IMR-90 (cell line): ENCODE data around the gene TNFRSF14. TPM values are rescaled to one million over a fixed set of nuclear protein-coding genes. Genes with fewer than 3 reads are reported as not detected.

ENCODE experiments used
- ATAC-seq: fragments of 200-7000 bp; cut with Tn5 transposase; 2 replicates; pipeline ENCODE4 v1.9.1; 2020; ENCODE audit warnings: low read depth, mild to moderate bottlenecking, moderate library complexity
- BruUV-seq: library from RNA; stranded (reverse); fragments of 400-500 nt; replicated peaks from 2 replicates; lab custom pipeline; 2021; lab: Mats Ljungman, UMichigan
- CTCF ChIA-PET: fragments of 300-600 bp; formaldehyde crosslinking; extraction: SDS; loops from one replicate; lab custom pipeline; 2021; ENCODE audit warnings: antibody characterized with exemption; lab: Yijun Ruan, JAX
- POLR2A ChIA-PET: fragments of 300-600 bp; sonication (Branson Sonifier 250); formaldehyde crosslinking; loops from one replicate; lab custom pipeline; 2022; ENCODE audit warnings: antibody characterized with exemption; ENCODE audit not compliant: unreplicated experiment; lab: Charles Lee
- DNase-seq: peaks from one replicate; pipeline ENCODE4 v3.0.0; 2013
- H2AFZ ChIP-seq: replicated peaks from 2 replicates; pipeline ENCODE3; 2013; ENCODE audit warnings: low read length, mild to moderate bottlenecking; ENCODE audit not compliant: poor library complexity
- H2AK5ac ChIP-seq: 2 replicates; pipeline ENCODE4 v1.6.1; 2013; ENCODE audit warnings: low read depth, low read length, inconsistent platforms
- H2AK9ac ChIP-seq: replicated peaks from 2 replicates; pipeline ENCODE3; 2013; ENCODE audit warnings: mild to moderate bottlenecking, low read depth, low read length, moderate library complexity; ENCODE audit not compliant: poor library complexity
- H2BK120ac ChIP-seq: 2 replicates; pipeline ENCODE4 v1.6.1; 2013; ENCODE audit warnings: low read depth, low read length, inconsistent platforms
- H2BK15ac ChIP-seq: 3 replicates; pipeline ENCODE4 v1.6.1; 2013; ENCODE audit warnings: low read depth, low read length, inconsistent platforms
- H2BK20ac ChIP-seq: 2 replicates; pipeline ENCODE4 v1.6.1; 2013; ENCODE audit warnings: low read depth, mild to moderate bottlenecking, inconsistent platforms, low read length, moderate library complexity
- H2BK5ac ChIP-seq: 2 replicates; pipeline ENCODE4 v1.6.1; 2013; ENCODE audit warnings: mild to moderate bottlenecking, low read depth, low read length, inconsistent platforms; ENCODE audit not compliant: poor library complexity, severe bottlenecking
- H3K14ac ChIP-seq: replicated peaks from 2 replicates; pipeline ENCODE4 v1.6.1; 2013; ENCODE audit warnings: low read depth, low read length, inconsistent platforms
- H3K18ac ChIP-seq: 2 replicates; pipeline ENCODE4 v1.6.1; 2013; ENCODE audit warnings: low read depth, low read length, control low read depth
- H3K23ac ChIP-seq: 2 replicates; pipeline ENCODE4 v1.6.1; 2013; ENCODE audit warnings: low read depth, low read length, inconsistent platforms
- H3K27ac ChIP-seq: 2 replicates; pipeline ENCODE4 v1.5.1; 2013; ENCODE audit warnings: mild to moderate bottlenecking, control low read depth, low read length; ENCODE audit not compliant: insufficient read depth
- H3K27me3 ChIP-seq: 2 replicates; pipeline ENCODE4 v1.6.1; 2013; ENCODE audit warnings: low read length; ENCODE audit not compliant: control insufficient read depth, insufficient read depth
- H3K36me3 ChIP-seq: 2 replicates; pipeline ENCODE4 v1.6.1; 2013; ENCODE audit warnings: low read length, mixed read lengths; ENCODE audit not compliant: control insufficient read depth, insufficient read depth
- H3K4ac ChIP-seq: 2 replicates; pipeline ENCODE4 v1.6.1; 2013; ENCODE audit warnings: low read depth, low read length, inconsistent platforms
- H3K4me1 ChIP-seq: 2 replicates; pipeline ENCODE4 v1.6.1; 2013; ENCODE audit warnings: low read length, mixed read lengths; ENCODE audit not compliant: control insufficient read depth, insufficient read depth
- H3K4me2 ChIP-seq: 2 replicates; pipeline ENCODE4 v1.6.1; 2013; ENCODE audit warnings: low read depth, mild to moderate bottlenecking, control low read depth, low read length, moderate library complexity
- H3K4me3 ChIP-seq: 2 replicates; pipeline ENCODE4 v1.5.1; 2013; ENCODE audit warnings: low read depth, mild to moderate bottlenecking, control low read depth, low read length, moderate library complexity; ENCODE audit not compliant: insufficient read depth
- H3K56ac ChIP-seq: 2 replicates; pipeline ENCODE4 v1.6.1; 2013; ENCODE audit warnings: low read length, inconsistent platforms; ENCODE audit not compliant: insufficient read depth; ENCODE audit errors: extremely low read depth
- H3K79me1 ChIP-seq, 2 experiments: 2 replicates each; pipeline ENCODE4 v1.6.1; 2013; ENCODE audit warnings: low read length in 2 of 2, inconsistent platforms in 1 of 2, low read depth in 1 of 2
- H3K9ac ChIP-seq: 2 replicates; pipeline ENCODE4 v1.6.1; 2013; ENCODE audit warnings: low read depth, low read length, control low read depth
- H3K9me1 ChIP-seq: 2 replicates; pipeline ENCODE4 v1.6.1; 2013; ENCODE audit warnings: low read length, inconsistent platforms; ENCODE audit not compliant: insufficient read depth
- H3K9me3 ChIP-seq: 2 replicates; pipeline ENCODE4 v1.6.1; 2013; ENCODE audit warnings: low read length; ENCODE audit not compliant: control insufficient read depth, insufficient read depth
- H4K20me1 ChIP-seq: 2 replicates; pipeline ENCODE4 v1.6.1; 2013; ENCODE audit warnings: low read length, inconsistent platforms; ENCODE audit not compliant: insufficient read depth
- H4K5ac ChIP-seq: 2 replicates; pipeline ENCODE4 v1.6.1; 2013; ENCODE audit warnings: mild to moderate bottlenecking, low read depth, low read length, control low read depth
- H4K8ac ChIP-seq, 2 experiments: 2 replicates each; pipeline ENCODE4 v1.6.1; 2013; ENCODE audit warnings: low read depth in 2 of 2, low read length in 2 of 2, control low read depth in 1 of 2, inconsistent platforms in 1 of 2
- H4K91ac ChIP-seq: 2 replicates; pipeline ENCODE4 v1.6.1; 2013; ENCODE audit warnings: low read depth, low read length, inconsistent platforms; ENCODE audit not compliant: insufficient read depth
- BHLHE40 ChIP-seq: fragments of 150-350 bp; IDR thresholded peaks from 2 replicates; pipeline ENCODE4 v1.6.1; 2016; ENCODE audit warnings: mild to moderate bottlenecking, low read depth, low read length
- CEBPB ChIP-seq: IDR thresholded peaks from 2 replicates; pipeline ENCODE4 v1.6.1; 2012; ENCODE audit warnings: low read depth, low read length, improper control_type of control experiment
- ELK1 ChIP-seq: fragments of 150-350 bp; IDR thresholded peaks from 2 replicates; pipeline ENCODE4 v1.6.1; 2016; ENCODE audit warnings: low read depth, mild to moderate bottlenecking, low read length, moderate library complexity, borderline replicate concordance
- MAZ ChIP-seq: IDR thresholded peaks from 2 replicates; pipeline ENCODE4 v1.6.1; 2012; ENCODE audit warnings: low read depth, mild to moderate bottlenecking, low read length, improper control_type of control experiment, moderate library complexity, borderline replicate concordance
- MXI1 ChIP-seq: IDR thresholded peaks from 2 replicates; pipeline ENCODE4 v1.6.1; 2012; ENCODE audit warnings: low read depth, mild to moderate bottlenecking, low read length, moderate library complexity, borderline replicate concordance
- NFE2L2 ChIP-seq: fragments of 150-350 bp; IDR thresholded peaks from 2 replicates; pipeline ENCODE4 v1.6.1; 2016; ENCODE audit warnings: low read depth, mild to moderate bottlenecking, low read length
- RCOR1 ChIP-seq: IDR thresholded peaks from 2 replicates; pipeline ENCODE4 v1.6.1; 2012; ENCODE audit warnings: mild to moderate bottlenecking, low read length, improper control_type of control experiment; ENCODE audit not compliant: insufficient replicate concordance
- SMC3 ChIP-seq: fragments of 150-350 bp; IDR thresholded peaks from 2 replicates; pipeline ENCODE4 v1.6.1; 2016; ENCODE audit warnings: low read depth, mild to moderate bottlenecking, antibody characterized with exemption, low read length, moderate library complexity
- WGBS, 2 experiments: methylation state at CpG; one replicate each; pipeline versions ENCODE4 v1.1.5 to v1.1.7; 2013; ENCODE audit warnings: missing lambda C conversion rate in 2 of 2; ENCODE audit not compliant: insufficient read length in 1 of 2; ENCODE audit errors: extremely low coverage in 2 of 2; 5-methylcytosine and 5-hydroxymethylcytosine counted together
- dilution Hi-C: fragments of 300-500 bp; cut with HindIII; formaldehyde crosslinking; loops from one replicate; pipeline ENCODE4 v1.14.3; 2018; ENCODE audit warnings: low sequenced_read_pairs; ENCODE audit not compliant: unreplicated experiment
- in situ Hi-C: fragments of 300-500 bp; cut with MboI; formaldehyde crosslinking; loops from 3 replicates; pipeline ENCODE4 v1.14.3; 2019; ENCODE audit warnings: low sequenced_read_pairs, inconsistent platforms, mixed read lengths
- intact Hi-C: fragments of 100-400 bp; cut with micrococcal nuclease; formaldehyde crosslinking; loops from 2 replicates; pipeline ENCODE4 v1.10.0; 2022
- polyA plus RNA-seq, 3 experiments: library from polyadenylated mRNA; depleted of rRNA; stranded (reverse); fragments of >200 nt; gene quantifications; 2 replicates each; pipeline ENCODE4 v1.2.3, GENCODE V29; 2012; ENCODE audit warnings: low replicate concordance in 1 of 3
- total RNA-seq: library from RNA; depleted of rRNA; stranded (reverse); fragments of >200 nt; gene quantifications from 2 replicates; pipeline ENCODE4 v1.2.3, GENCODE V29; 2012

Gene TNFRSF14
- total and polyA plus RNA-seq, 2 of the 4 experiments (the other 2 are of a cell fraction): 1.3 to 4.2 TPM

DNA sequence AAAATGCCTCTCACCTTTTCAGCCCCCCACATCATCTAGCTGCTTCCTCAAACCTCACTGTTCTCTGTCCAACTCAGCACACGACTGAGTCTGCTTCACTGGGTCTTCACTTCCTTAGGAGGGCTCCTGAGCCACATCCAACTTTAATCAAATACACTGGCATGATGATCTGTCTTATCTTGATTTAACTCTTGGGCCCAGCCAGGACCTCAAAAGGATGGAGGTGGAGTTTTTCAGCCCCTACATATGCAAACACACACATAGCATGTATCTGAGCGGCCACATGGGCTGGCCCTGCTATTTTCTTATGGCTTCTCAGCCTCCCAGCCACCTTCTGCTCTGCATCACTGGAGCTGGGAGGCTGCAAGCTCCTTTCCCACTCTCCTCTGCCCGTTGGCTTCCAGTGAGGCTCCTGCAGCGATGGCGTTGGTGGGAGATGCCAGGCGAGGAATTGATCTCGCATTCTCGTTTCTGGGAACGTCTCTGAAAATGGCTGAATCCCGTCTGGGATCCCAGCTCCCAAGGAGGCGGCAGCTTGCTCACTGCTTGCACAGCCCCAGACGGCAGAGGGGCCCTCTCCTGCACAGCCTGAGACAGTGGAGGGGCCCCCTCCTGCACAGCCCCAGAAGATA lies 28.6 kb downstream of the TNFRSF14 start:
- in situ Hi-C loops (no loop called here), dilution Hi-C loops (no loop called here), intact Hi-C loops (no loop called here)
- Histone ChIP-seq H3K79me1 (peaks cover 0 to 26% of the 10 kb centered on the region in 2 experiments; a peak in 2 of 4 replicates), H4K20me1 (no peaks in the 10 kb centered on the region; the same call in 1 of the 2 replicates), H2BK20ac (no peak overlapping the region), H4K91ac (no peak overlapping the region), H3K4ac (0 out of 2 replicates have a peak overlapping the region, but pooled peaks have one; percentile 22), H2BK15ac (no peak overlapping the region), H3K27me3 (peaks cover 1% of the 10 kb centered on the region), H4K8ac (peak overlapping the region; percentile 13 to 97; a peak in 1 of 4 replicates), H3K14ac (no peak overlapping the region), H3K18ac (no peak overlapping the region), H2AFZ (peak overlapping the region; percentile 47), H3K56ac (no peak overlapping the region), H2BK5ac (no peak overlapping the region), H2BK120ac (no peak overlapping the region), H3K36me3 (peaks cover 2% of the 10 kb centered on the region; the same call in 1 of the 2 replicates), H3K4me3 (no peak overlapping the region; the same call in 1 of the 2 replicates), H4K5ac (peak overlapping the region; percentile 30; the same call in 1 of the 2 replicates), H3K4me2 (peak overlapping the region; percentile 40; the same call in 1 of the 2 replicates), H3K4me1 (peaks cover 14% of the 10 kb centered on the region), H3K9ac (no peak overlapping the region), H2AK5ac (no peak overlapping the region), H3K27ac (no peak overlapping the region), H2AK9ac (peak overlapping the region; percentile 97), H3K23ac (no peak overlapping the region), H3K9me1 (peaks cover 5% of the 10 kb centered on the region), H3K9me3 (no peaks in the 10 kb centered on the region)
- BruUV-seq: no TSS peak
- no peak for TF ChIP-seq MXI1
- no peak for TF ChIP-seq NFE2L2
- no peak for TF ChIP-seq SMC3
- TF ChIP-seq CEBPB: no peak
- no peak for TF ChIP-seq BHLHE40
- TF ChIP-seq MAZ: no peak
- TF ChIP-seq ELK1: no peak
- TF ChIP-seq RCOR1: no peak
- no peak for ATAC-seq
- DNase-seq: no peak
- 9% methylated on average over 1 of the region's 12 CpGs; no CpG with 5 or more reads in 1 of the 2 experiments for WGBS, 2 experiments
- POLR2A ChIA-PET: interaction anchor here (0.5 kb wide), 1 partner anchor 1232 kb away, joined by 3 read pairs; no protein-coding TSS in a partner anchor
- CTCF ChIA-PET: no interaction called here
